ENCODE results near the gene CREM.
"Not testable (repeated sequence)": the region's sequence is repeated elsewhere in the genome, so short reads cannot be mapped to it uniquely, and the experiment has no call there.

Gene CREM

GRCh38 chr10:35192645-35193249 is 66.1 kb downstream of the CREM start:
- no peak for DNase-seq

GRCh38 chr10:35194471-35194870 is 67.8 kb downstream of the CREM start:
- DNase-seq: no peak

- DNase-seq: no peak
Measured at GRCh38 chr10:35194906-35195305, 68.3 kb downstream of the CREM start.

GRCh38 chr10:35195361-35196306 is 69.0 kb downstream of the CREM start:
- peak in 26 of 56 donors; percentile 23 to 85 (median 49) for DNase-seq

- DNase-seq: no peak
Measured at GRCh38 chr10:35200487-35200886, 73.8 kb downstream of the CREM start.

GRCh38 chr10:35201234-35201633 is 74.6 kb downstream of the CREM start:
- DNase-seq: no peak

GRCh38 chr10:35202050-35202449 is 75.4 kb downstream of the CREM start:
- no peak for DNase-seq

- DNase-seq: no peak
Measured at GRCh38 chr10:35203745-35204144, 77.1 kb downstream of the CREM start.

GRCh38 chr10:35204650-35205319 is 78.1 kb downstream of the CREM start:
- DNase-seq: no peak

GRCh38 chr10:35206274-35206673 is 79.6 kb downstream of the CREM start:
- DNase-seq: no peak

GRCh38 chr10:35208536-35208935 is 81.9 kb downstream of the CREM start:
- DNase-seq: peak in 14 of 56 donors; percentile 7 to 51 (median 20)

- peak in 7 of 56 donors; percentile 1 to 49 (median 21) for DNase-seq
Measured at GRCh38 chr10:35208949-35209613, 82.4 kb downstream of the CREM start.

- DNase-seq: peak in 3 of 56 donors; percentile 7 to 25 (median 10)
Measured at GRCh38 chr10:35210961-35211360, 84.3 kb downstream of the CREM start.

GRCh38 chr10:35211390-35211789 is 84.7 kb downstream of the CREM start:
- no peak for DNase-seq

- peak in 9 of 56 donors; percentile 2 to 45 (median 23) for DNase-seq
Measured at GRCh38 chr10:35212856-35213255, 86.2 kb downstream of the CREM start.

GRCh38 chr10:35213699-35214098 is 87.1 kb downstream of the CREM start:
- DNase-seq: no peak

- DNase-seq: peak in 26 of 56 donors; percentile 16 to 74 (median 36)
Measured at GRCh38 chr10:35214607-35215020, 88.0 kb downstream of the CREM start.

GRCh38 chr10:35215107-35215506 is 88.5 kb downstream of the CREM start:
- no peak for DNase-seq

GRCh38 chr10:35216303-35216905 is 89.8 kb downstream of the CREM start:
- peak in 15 of 56 donors; percentile 5 to 44 (median 25) for DNase-seq

- not testable (repeated sequence) for DNase-seq
Measured at GRCh38 chr10:35216956-35217355, 90.3 kb downstream of the CREM start.

GRCh38 chr10:35217455-35217854 is 90.8 kb downstream of the CREM start:
- peak in 6 of 56 donors; percentile 6 to 37 (median 18) for DNase-seq

Measured in nucleus accumbens (tissue), 56 donors.